Kidney (tissue), 14 donors: Measurements from ENCODE around the gene IGFBP6. TPM values are rescaled to one million over a fixed set of nuclear protein-coding genes. Genes with fewer than 3 reads are reported as not detected.
A peak's percentile ranks its signal among the peaks of the same experiment; 100 is the strongest.

Experiments used
- DNase-seq, 5 donors: peaks; one replicate each; pipeline ENCODE4 v3.0.0-alpha.2; 2013 to 2020
- FAIRE-seq: peaks from 2 replicates; lab custom pipeline; 2012; peaks lifted over from hg19 to GRCh38; lab: Jason Lieb, UNC
- H3K27ac ChIP-seq, 2 donors: one replicate each; pipeline ENCODE4 v1.7.0; 2013; ENCODE audit warnings: low read depth in 2 of 2, low read length in 2 of 2, inconsistent platforms in 1 of 2
- H3K27me3 ChIP-seq: one replicate; pipeline ENCODE4 v1.7.1; 2013; ENCODE audit warnings: low read length, inconsistent platforms; ENCODE audit not compliant: control insufficient read depth, insufficient read depth
- H3K36me3 ChIP-seq, 3 donors: one replicate each; pipeline versions ENCODE4 v1.7.0 to v1.7.1; 2013; ENCODE audit warnings: low read length in 3 of 3, control low read depth in 1 of 3, inconsistent platforms in 1 of 3; ENCODE audit not compliant: insufficient read depth in 3 of 3, control insufficient read depth in 2 of 3
- H3K4me1 ChIP-seq, 3 donors: one replicate each; pipeline versions ENCODE4 v1.7.0 to v1.7.1; 2013; ENCODE audit warnings: low read length in 3 of 3, inconsistent platforms in 1 of 3, low read depth in 1 of 3; ENCODE audit not compliant: control insufficient read depth in 2 of 3, insufficient read depth in 2 of 3
- H3K4me3 ChIP-seq, 3 donors: one replicate each; pipeline versions ENCODE4 v1.7.0 to v1.8.1; 2013; ENCODE audit warnings: low read length in 3 of 3, control low read depth in 1 of 3, inconsistent platforms in 1 of 3
- H3K9ac ChIP-seq, 3 donors: one replicate each; pipeline versions ENCODE4 v1.7.0 to v1.7.1; 2013; ENCODE audit warnings: low read length in 3 of 3, control low read depth in 1 of 3, inconsistent platforms in 1 of 3
- H3K9me3 ChIP-seq, 3 donors: one replicate each; pipeline versions ENCODE4 v1.7.0 to v1.7.1; 2013; ENCODE audit warnings: low read length in 3 of 3, control low read depth in 1 of 3, inconsistent platforms in 1 of 3; ENCODE audit not compliant: control insufficient read depth in 2 of 3, insufficient read depth in 1 of 3
- CTCF ChIP-seq: IDR thresholded peaks from 3 replicates; pipeline ENCODE4 v1.5.1; 2012; ENCODE audit warnings: mild to moderate bottlenecking, moderate library complexity, borderline replicate concordance; ENCODE audit not compliant: insufficient read depth; ENCODE audit errors: extremely low read depth
- intact Hi-C: fragments of 100-400 bp; cut with DNase I; formaldehyde crosslinking; loops from one replicate; pipeline ENCODE4 v1.11.1; 2022
- polyA plus RNA-seq: library from polyadenylated mRNA; stranded (reverse); fragments of 350-450 nt; fragmentation: Illumina TruSeq; extraction: RNeasy Lipid Tissue Mini Kit (QIAGEN cat#74804); gene quantifications from one replicate; pipeline ENCODE4 v1.2.3, GENCODE V29; 2014; ENCODE audit warnings: low read depth, low replicate concordance; ENCODE audit not compliant: insufficient read depth
- total RNA-seq: library from RNA; stranded (reverse); fragmentation: NEBNext Ultra II Directional; extraction: Animal tissue kit (Norgen Biotek cat#: 25700); gene quantifications from one replicate; pipeline ENCODE4 v1.2.1, GENCODE V29; 2021
- donor health status: control.
- donor health status: control.
- donor health status: control.
- donor health status: control.
- donor health status: control.
- donor health status: DM: yes; HTN: yes; CAD: no.
- donor health status: Normal renal cell carcinoma (clear cell type).

The IGFBP6 gene
- total and polyA plus RNA-seq, 2 donors from 2014 or later = 57.3 to 203 TPM

GRCh38 chr12:53056296-53056695 lies 41.2 kb upstream of the IGFBP6 start:
- H3K9ac ChIP-seq = no peak overlapping the region
- H3K9me3 ChIP-seq = no peaks in the 10 kb centered on the region
- H3K4me1 ChIP-seq = peaks cover 8 to 38% (median 38%) of the 10 kb centered on the region in 3 donors
- no peak overlapping the region for H3K4me3 ChIP-seq
- intact Hi-C loops = no loop called here
- FAIRE-seq (no peak), DNase-seq (no peak)
- H3K27ac ChIP-seq = no peak overlapping the region
- no peak for TF ChIP-seq CTCF
- H3K27me3 ChIP-seq = no peaks in the 10 kb centered on the region
- peaks cover 0 to 35% (median 12%) of the 10 kb centered on the region in 3 donors for H3K36me3 ChIP-seq

- DNase-seq (no peak), FAIRE-seq (no peak)
- H3K4me1 ChIP-seq = peaks cover 2 to 38% (median 36%) of the 10 kb centered on the region in 3 donors
- no peak for TF ChIP-seq CTCF
- H3K27ac ChIP-seq = no peak overlapping the region
- peaks cover 0 to 38% (median 9%) of the 10 kb centered on the region in 3 donors for H3K36me3 ChIP-seq
- no peak overlapping the region for H3K9ac ChIP-seq
- H3K4me3 ChIP-seq = no peak overlapping the region
- H3K27me3 ChIP-seq = no peaks in the 10 kb centered on the region
- intact Hi-C loops = no loop called here
- H3K9me3 ChIP-seq = no peaks in the 10 kb centered on the region
Observed at GRCh38 chr12:53056901-53057300, 40.6 kb upstream of the IGFBP6 start.

- DNase-seq (peak in 2 of 5 donors; percentile 43 to 63), FAIRE-seq (no peak)
- Histone ChIP-seq H3K27ac (no peak overlapping the region), H3K9me3 (no peaks in the 10 kb centered on the region), H3K4me3 (no peak overlapping the region), H3K36me3 (peaks cover 0 to 42% (median 11%) of the 10 kb centered on the region in 3 donors), H3K9ac (no peak overlapping the region), H3K4me1 (peaks cover 0 to 39% (median 28%) of the 10 kb centered on the region in 3 donors), H3K27me3 (no peaks in the 10 kb centered on the region)
- intact Hi-C loops = no loop called here
- TF ChIP-seq CTCF = no peak
Observed at GRCh38 chr12:53057816-53058500, 39.5 kb upstream of the IGFBP6 start.
